GM19395 (cell line): Measurements from ENCODE around the gene SGMS1.
A peak's percentile ranks its signal among the peaks of the same experiment; 100 is the strongest.

Experiments used
- ATAC-seq: cut with Tn5 transposase; IDR thresholded peaks from one replicate; pipeline ENCODE4 v1.9.1; 2021; ENCODE audit warnings: mild to moderate bottlenecking, moderate library complexity; ENCODE audit not compliant: unreplicated experiment

The SGMS1 gene

DNA sequence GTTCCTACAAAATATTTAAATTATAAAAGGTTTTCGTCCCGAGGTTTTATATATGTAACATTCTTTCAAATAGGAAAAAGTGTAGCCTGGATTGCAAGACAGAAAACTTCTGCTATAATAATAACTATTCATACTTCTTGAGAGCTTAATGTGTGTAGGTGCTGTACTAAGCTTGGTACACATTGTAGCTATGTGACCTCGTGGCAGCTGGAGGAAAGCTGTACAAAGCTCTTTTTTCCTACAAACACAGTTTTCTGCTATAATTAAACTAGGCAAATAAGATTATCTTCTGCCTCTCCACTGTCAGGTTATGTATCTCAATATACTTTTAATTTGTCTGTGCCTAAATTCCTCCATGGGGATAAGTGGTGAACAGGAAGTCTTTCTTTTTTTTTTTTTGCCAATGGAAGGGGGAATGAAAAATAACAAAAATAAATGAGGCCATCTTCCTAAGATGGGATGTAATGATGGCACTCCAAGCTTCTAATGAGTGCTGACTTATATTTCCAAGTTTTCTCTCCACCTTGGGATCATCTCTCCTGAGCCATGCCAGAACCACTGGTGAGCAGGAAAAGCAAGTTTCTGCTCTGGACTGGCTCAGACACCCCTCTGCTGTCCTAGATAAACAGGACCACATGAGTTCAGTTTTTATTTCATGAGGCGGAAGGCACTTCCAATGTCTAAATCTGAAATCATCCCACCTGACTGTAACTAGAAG lies 9.9 kb downstream of the SGMS1 start:
- no peak for ATAC-seq

DNA sequence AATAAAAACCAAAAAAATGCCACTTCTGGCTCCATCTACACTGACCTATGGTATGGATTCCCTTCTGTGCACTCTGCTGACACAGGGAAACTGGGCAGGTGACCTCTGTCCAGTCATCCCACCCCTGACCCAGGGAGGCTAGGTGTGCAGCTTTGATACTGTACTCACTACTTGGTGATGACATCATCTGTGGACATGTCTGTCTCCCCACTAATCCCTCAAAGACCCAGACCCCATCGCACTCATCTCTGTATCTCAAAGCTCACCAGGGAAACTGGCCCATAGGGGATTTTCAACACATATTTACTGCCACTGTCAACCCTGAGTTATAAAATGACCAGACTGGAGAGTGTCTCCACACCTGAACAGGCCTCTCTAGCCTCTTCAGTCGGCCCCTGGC lies 10.6 kb downstream of the SGMS1 start:
- ATAC-seq: peak; percentile 57

DNA sequence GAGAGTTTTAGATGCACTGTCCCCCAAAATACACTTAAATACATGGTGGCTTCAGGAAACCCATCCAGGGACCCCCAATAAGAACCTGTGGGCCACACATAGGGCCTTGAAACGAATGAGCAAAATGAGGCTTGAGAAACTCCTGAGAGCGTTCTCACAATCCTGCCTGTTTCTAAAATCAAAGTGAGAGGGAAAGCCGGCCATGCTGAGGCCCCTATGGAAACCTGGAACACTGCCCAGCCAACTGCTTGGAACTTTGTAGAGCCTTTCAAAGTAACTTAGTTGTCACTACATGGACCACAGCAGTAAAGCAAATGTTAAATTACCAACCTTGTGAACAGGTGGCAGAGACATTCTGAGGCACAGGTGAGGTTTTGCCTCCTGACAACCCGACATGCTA lies 13.4 kb downstream of the SGMS1 start:
- ATAC-seq: no peak

DNA sequence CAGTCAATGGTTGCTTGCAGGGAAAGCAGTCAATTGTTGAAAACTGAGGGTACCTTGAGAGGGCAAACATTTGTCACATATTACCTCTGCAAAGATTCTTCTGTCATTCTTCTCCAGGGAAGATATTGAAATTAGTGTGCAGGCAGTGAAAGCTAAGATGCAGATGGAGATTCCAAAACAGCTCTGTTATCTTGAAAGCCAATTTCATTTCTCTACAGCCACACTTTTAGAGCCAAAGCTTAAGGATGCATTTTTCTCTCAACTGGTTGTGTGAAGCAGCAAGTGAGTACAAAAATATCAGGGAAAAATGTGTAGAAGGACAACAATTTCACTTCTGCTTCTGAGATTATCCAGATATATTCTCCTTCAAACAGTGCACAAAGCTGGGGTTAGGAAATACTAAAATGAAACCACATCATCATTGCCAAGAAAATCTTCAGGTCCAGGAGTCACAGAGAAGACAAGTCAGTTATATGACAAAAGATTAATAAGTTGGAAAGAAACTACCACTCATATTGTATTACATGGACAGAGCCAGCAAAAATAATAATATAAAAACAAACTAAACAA lies 16.3 kb downstream of the SGMS1 start:
- no peak for ATAC-seq

DNA sequence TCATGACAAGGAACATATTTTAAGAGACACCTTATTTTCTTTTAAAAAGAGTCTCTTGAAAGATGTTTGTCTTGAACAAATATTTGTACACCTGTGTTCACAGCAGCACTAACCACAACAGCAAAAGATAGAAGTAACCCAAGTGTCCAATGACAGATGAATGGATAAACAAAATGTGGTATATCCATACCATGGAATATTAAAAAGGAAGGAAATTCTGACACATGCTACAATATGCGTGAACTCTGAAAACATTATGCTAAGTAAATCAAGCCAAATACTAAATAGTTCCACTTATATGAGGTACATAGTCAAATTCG lies 17.8 kb downstream of the SGMS1 start:
- ATAC-seq: no peak

DNA sequence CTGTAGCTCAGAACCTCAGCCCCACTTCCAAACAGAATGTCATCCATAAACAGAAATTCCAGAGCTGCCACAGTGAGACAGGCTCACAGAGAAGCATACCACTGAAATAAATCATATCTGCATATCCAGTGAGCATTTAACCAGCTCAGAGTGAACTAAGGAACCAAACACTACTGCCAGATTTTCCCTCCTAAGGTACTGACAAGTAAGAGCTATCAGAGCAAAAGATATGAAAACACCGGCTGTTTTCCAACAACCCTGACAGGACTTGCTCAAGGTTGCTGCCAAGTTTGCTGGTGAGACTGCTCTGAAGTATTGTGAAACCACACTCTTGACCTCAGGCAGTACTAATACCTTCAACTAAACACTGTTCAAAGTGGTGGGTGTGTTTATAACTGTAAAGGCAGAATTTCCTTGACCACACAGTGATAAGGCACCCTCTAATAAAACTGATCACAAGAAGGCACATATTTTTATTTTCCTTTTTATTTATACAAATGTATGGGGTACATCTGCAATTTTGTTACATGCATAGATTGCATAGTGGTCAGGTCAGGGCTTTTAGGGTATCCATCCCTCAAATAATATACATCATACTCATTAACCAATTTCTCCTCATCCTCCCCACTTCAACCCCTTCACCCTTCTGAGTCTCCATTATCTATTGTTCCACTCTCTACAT lies 18.3 kb downstream of the SGMS1 start:
- ATAC-seq: peak; percentile 81

DNA sequence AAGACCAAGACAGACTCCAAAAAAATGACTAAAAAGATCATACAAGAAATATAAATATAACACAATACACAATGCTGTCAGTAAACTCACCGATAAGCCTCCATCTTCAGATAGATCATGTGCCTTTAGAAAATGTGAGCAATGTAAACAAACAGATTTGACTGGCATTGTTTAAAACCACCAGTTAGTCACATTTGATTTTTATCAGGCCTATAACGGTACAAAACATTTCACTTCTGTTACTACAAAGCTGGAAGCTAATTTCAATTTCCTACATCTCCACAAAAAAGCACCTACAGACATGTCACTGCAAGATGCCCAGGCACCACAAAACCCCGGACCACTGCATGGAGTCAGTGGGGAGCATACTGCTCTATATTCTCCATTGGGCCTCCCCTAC lies 18.9 kb downstream of the SGMS1 start:
- peak; percentile 1 for ATAC-seq

DNA sequence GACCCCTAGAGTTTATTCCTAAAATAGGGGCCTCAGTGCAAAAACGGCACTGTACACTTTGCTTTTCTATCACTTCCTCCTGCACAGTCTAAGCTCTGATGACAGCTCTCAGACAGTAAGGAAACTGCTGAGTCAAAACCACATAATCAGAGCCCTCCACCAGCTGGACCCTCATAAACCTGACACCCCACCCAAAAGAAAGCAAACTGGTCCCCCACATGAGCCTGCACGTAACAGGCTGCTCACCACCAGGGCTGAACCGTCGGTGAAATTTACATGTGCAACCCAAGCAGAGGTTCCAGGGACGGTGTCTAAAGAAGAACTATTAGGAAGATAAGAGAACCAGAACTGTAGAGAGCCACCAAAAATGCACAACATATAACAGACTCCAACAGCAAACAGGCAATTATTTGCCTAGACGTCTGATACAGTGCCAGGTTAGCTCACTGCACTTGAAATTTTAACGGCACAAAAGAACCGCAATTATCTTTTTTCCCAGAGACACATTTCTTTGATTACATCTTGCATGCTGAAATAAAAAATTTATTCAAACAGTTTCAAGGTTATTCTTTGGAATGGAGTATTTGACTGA lies 19.6 kb downstream of the SGMS1 start:
- ATAC-seq: peak; percentile 78

DNA sequence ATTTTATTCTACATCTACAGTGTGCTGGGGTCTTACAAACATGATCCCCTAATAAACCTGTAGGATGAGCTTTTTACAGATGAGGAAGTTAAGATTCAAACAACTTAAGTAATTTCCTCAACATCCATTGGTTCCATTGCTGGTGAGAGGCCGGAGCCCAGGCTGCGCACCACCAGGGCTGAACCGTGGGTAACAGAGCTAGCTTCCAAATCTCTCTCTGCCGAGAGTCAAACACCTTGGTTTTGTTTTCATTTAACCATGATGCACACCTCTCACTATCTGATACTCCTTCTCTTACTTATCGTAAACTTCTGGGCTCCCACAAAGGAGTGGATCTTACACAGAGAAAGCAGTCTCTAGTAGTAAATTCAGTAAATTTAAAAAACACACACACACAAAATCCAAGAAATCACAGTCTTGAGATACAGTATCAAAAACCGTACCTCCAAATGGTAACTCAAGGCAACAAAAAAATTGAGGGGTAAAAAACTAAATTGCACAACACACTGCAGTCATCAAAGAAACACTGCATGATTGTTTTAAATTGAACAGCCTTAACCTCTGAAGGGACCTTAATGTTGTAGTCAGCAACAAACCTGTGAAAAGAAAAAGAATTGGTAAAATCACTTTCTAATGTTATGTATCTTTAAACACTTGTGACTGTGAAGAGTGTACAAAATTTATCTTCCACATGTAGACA lies 20.5 kb downstream of the SGMS1 start:
- no peak for ATAC-seq

DNA sequence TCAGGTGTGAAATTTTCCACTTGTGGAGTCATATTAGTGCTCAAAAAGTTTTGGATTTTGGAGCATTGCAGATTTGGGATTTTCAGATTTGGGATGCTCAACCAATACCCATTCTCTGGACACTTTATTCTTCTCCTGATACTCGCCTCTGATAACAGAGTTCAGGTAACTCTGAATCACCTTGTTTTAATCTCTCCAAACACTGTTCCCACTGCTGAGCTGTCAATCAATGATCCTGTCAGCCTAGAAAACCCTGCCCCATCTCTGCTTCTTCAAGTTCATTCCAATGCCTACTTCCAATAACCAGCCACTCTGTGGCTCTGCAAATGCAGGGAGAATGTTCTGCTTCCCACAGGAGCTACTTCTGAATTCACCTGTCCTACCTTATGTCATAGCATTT lies 21.8 kb downstream of the SGMS1 start:
- ATAC-seq: no peak

DNA sequence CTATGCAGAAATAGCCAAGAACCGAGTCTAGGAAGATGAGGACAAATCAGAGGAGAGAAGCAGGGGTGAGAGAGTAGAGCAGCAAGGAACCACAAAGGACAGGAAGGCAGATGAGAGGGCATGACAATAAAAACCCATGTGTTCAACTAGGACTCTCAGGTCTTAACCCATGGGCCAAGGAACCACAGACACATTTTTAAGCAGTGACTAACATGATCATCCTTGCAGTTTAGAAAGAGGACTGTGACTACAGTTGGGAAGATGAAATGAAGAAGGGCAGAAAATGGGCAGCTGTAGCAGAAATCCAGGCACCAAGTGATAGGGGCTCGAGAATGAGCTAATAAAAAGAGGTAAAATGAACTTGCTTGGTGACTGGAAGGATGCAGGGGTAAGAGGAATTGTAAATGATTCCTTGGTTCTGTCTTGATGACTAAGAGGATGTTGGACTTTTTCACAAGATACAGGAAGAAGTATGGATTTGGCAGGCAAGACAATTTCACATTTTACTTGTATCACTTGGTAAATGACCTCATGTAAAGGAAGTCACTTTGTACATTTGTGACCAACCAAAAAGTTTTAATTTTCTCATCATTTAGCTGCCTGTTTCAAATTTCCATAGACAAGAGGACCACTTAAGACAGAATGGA lies 22.8 kb downstream of the SGMS1 start:
- no peak for ATAC-seq

DNA sequence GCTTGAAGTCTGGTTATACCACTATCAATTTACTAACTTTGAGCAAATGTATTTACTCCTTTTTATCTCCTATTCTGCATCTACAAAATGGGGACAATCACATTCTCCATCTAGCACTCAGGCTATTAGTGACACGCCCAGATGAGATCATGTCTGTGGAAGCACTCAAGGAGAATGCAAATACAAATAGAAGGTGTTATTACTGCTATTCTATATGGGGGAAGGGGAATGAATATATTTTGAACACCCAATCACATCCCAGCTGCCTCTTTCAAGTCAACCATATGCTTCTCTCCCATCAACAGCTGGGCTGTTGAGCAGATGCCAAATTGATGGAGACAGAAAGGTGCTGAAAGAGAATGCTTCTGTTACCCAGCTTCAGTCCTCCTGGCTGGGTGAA lies 23.5 kb downstream of the SGMS1 start:
- no peak for ATAC-seq

DNA sequence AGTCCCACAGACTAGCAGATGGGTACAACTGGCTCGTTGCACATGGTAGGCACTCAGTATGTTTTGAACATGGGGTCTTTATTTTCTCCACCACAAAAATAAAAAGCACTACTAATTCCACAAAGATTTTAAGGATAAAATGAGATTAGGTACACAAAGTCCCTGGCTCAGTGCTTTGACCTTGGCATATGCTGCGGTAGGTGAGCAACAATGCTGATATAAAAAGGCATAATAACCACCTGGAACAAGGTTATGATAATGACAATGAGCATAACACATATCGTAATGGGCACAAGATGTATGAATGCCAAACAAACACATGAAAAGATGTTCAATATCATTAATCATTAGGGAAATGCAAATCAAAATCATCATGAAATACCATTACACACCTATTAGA lies 26.9 kb downstream of the SGMS1 start:
- ATAC-seq: no peak

DNA sequence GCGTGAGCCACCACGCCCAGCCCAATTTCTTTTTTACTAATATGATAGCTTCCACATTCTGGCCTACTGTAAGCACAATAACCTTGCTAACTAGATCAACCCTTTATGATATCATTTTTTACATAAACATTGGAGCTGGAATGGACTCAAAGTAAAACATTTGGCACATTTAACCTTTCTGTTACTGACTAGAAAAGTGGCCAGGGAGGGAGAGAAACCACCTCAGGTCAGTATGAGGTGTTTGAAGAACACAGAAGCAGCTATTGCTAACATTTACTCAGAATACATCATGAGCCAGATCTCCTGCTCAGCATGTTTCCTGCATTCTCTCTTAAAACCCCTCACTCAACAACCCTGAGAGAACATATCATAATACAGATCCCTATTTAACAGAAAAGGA lies 27.3 kb downstream of the SGMS1 start:
- ATAC-seq: no peak

DNA sequence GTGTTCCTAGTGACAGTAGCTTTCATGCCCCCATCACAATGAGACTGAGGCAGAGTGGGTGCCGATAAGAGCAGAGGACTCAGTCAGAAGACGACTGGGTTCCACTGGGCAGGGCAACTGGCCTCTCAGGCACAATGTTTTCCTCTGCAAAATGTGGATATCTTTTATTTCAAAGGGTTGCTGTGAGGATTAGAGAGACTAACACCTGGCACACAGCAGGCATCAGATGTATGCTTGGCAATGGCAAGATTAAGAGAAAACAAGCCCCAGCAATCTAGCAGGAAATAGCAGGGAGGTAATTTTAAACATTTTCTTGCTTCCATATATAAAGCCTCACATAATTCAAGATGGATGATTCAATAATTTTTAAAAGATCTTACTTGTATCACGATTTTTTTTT lies 28.0 kb downstream of the SGMS1 start:
- no peak for ATAC-seq

DNA sequence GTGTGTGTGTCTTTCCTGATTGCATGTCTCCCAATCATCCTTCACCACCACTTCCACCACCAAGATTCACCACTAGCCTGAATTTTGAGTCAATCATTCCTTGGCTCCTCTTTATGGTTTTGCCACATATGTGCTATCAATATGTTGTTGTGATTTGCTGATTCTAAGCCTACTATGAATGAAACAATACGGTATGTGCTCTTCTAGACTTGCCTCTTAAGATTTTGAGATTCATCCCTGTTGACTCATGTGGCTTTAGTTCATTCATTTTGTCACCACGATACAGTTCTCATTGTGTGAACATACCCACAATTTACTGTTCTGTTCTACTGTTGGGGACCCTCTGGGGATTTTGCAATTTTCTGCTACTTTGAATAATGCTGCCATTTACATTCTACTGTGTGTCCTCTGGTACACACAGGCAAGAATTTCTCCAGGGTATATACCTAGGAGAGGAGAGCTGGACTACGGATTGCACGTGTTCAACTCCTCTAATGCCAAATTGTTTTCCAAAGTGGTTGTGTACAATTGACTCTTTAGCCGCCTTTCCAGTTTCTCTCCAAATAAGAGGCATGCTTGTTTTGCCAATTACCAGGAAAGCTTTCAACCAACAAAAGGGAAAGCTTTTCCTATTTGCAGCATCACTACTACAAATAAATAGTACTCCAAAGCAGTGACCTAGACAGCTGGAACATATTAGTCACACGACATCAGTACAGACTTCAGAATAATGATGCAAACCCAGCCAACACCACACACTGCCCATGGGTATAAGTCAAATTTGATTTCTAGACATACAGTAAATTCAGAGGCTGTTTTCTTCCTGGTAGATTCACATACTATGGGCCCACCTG lies 30.0 kb downstream of the SGMS1 start:
- no peak for ATAC-seq

DNA sequence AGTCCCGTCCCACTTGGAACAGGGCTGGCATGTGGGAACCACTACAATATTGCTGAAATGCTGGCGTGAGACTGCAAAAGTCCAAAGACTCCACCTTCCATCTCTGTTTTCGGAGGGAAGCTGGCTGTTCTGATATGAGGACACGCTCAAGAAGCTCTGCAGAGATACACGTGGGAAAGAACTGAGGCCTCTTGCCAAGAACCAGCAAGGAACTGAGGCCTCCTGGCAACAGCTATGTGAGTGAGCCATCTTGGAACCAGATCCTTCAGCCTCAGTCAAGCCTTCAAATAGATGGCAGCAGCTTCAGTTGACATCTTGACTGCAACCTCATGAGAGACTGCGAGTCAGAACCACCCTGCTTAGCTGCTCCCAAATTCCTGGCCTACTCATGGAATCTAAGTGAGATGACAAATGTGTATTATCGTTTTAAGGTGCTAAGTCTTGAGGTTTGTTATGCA lies 30.8 kb downstream of the SGMS1 start:
- ATAC-seq: no peak

DNA sequence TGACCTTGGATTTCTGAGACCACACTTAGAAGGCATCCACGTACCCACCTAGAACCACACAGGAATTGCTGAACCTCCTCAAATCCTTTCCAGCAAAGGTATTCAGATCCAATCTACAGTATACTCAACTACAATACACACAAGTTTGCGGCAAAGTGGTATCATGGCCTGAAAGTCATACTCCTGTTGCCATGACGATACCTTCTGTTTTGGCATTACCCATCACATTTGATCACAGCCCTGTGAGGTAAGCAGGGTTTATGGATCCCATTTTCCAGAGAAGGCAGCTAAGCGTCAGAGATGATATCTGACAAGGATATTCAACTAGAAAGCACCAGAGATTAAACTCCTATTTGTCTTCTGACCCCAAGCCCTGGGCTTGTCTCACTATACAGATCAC lies 32.8 kb downstream of the SGMS1 start:
- no peak for ATAC-seq

DNA sequence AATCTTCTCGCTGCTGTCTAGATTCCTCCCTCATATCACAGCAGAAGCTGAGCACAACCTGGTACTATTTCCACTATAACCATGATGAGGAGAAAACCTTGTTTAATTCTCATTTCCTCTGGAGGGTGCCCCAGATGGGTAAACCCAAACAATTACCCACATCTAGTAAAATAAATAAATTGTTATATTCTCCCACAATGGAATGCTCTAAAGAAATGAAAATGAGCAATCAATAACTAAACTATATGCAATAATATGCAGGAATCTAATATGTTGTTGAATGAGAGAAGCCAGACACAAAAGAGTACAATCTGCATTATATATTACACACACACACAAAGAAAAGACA lies 37.0 kb downstream of the SGMS1 start:
- ATAC-seq: no peak
